Fibroblast of villous mesenchyme (primary cell): ENCODE measurements around the gene HERC2. TPM values are rescaled to one million over a fixed set of nuclear protein-coding genes. Genes with fewer than 3 reads are reported as not detected.
A peak's percentile ranks its signal among the peaks of the same experiment; 100 is the strongest.

ENCODE experiments used
- DNase-seq: peaks from one replicate; pipeline ENCODE4 v3.0.0-alpha.2; 2010; ENCODE audit warnings: low read depth
- H3K4me3 ChIP-seq: 2 replicates; pipeline ENCODE4 v1.5.1; 2011; ENCODE audit warnings: low read depth, mild to moderate bottlenecking, low read length
- CTCF ChIP-seq: IDR thresholded peaks from 2 replicates; pipeline ENCODE4 v1.5.1; 2012; ENCODE audit warnings: low read depth, mild to moderate bottlenecking, low read length; ENCODE audit not compliant: insufficient read depth
- total RNA-seq: library from RNA; depleted of rRNA; stranded (reverse); fragments of >200 nt; gene quantifications from 2 replicates; pipeline ENCODE4 v1.2.3, GENCODE V29; 2012

Gene HERC2
- total RNA-seq, 1 donor, result 41.0 TPM

- H3K4me3 ChIP-seq, result no peak overlapping the region
- no peak for DNase-seq
- no peak for TF ChIP-seq CTCF
Observed at GRCh38 chr15:28110481-28110881, 211.5 kb downstream of the HERC2 start.

GRCh38 chr15:28109626-28110455 is 212.1 kb downstream of the HERC2 start:
- H3K4me3 ChIP-seq, result no peak overlapping the region
- no peak for TF ChIP-seq CTCF
- no peak for DNase-seq

- DNase-seq, result no peak
- no peak overlapping the region for H3K4me3 ChIP-seq
- TF ChIP-seq CTCF, result no peak
Observed at GRCh38 chr15:28107904-28108275, 214.1 kb downstream of the HERC2 start.

- peak overlapping the region; percentile 56 for H3K4me3 ChIP-seq
- no peak for TF ChIP-seq CTCF
- peak; percentile 34 for DNase-seq
Observed at GRCh38 chr15:28107111-28107903, 214.7 kb downstream of the HERC2 start.

GRCh38 chr15:28106294-28107110 is 215.5 kb downstream of the HERC2 start:
- H3K4me3 ChIP-seq, result peak overlapping the region; percentile 56
- DNase-seq, result peak; percentile 5
- no peak for TF ChIP-seq CTCF

- TF ChIP-seq CTCF, result no peak
- no peak for DNase-seq
- H3K4me3 ChIP-seq, result no peak overlapping the region
Observed at GRCh38 chr15:28105793-28106192, 216.2 kb downstream of the HERC2 start.
